ENCODE measurements around the gene GNG14. TPM values are rescaled to one million over a fixed set of nuclear protein-coding genes. Genes with fewer than 3 reads are reported as not detected.
A peak's percentile ranks its signal among the peaks of the same experiment; 100 is the strongest.
"Not testable (repeated sequence)": the region's sequence is repeated elsewhere in the genome, so short reads cannot be mapped to it uniquely, and the experiment has no call there.

The GNG14 gene
- total and polyA plus RNA-seq, 4 donors: not detected

DNA sequence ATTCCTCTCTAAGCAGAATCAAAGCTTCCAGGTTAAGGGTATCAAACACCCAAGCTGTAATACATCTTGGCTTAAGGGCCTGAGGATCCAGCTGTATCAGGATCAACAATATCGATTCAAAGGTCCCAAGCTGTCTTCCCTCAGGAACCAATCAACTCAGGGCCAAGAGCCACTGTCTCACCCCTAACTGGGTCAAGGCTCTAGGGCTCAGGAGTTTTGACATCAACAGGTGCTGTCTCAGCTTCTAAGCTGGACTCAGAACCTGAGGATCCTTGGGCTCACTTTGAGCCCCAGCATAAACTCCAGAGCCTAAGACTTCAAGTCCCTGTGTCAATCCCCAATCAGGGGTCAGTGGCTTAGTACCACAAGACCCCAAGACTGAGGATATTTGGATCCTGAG is 7.7 kb downstream of the GNG14 start:
- Histone ChIP-seq H3K9me3 (ENCODE audit: control insufficient read depth, low read length) (no peaks in the 10 kb centered on the region), H3K36me3 (ENCODE audit: control insufficient read depth in 1 of 2, insufficient read depth in 2 of 2, low read length in 1 of 2) (no peaks in the 10 kb centered on the region), H3K4me3 (ENCODE audit: low read length in 2 of 2) (no peak overlapping the region), H3K27ac (ENCODE audit: low read depth in 1 of 2, low read length in 2 of 2) (no peak overlapping the region), H3K27me3 (ENCODE audit: control insufficient read depth in 1 of 2, insufficient read depth in 2 of 2, low read length in 1 of 2) (no peaks in the 10 kb centered on the region), H3K4me1 (ENCODE audit: control insufficient read depth in 1 of 2, insufficient read depth in 2 of 2, low read length in 2 of 2) (no peaks in the 10 kb centered on the region)
- intact Hi-C loops (cut with DNase I): no loop called here
- WGBS, 2 donors: 88 to 90% methylated on average over 1 of the region's 1 CpG
- ATAC-seq (ENCODE audit: low FRiP score) (no peak), DNase-seq (no peak)

GRCh38 chr19:12695997-12696365 is 8.2 kb downstream of the GNG14 start:
- no peaks in the 10 kb centered on the region for H3K36me3 ChIP-seq (ENCODE audit: control insufficient read depth in 1 of 2, insufficient read depth in 2 of 2, low read length in 1 of 2)
- no peaks in the 10 kb centered on the region for H3K9me3 ChIP-seq (ENCODE audit: control insufficient read depth, low read length)
- intact Hi-C loops (cut with DNase I): no loop called here
- no peak overlapping the region for H3K27ac ChIP-seq (ENCODE audit: low read depth in 1 of 2, low read length in 2 of 2)
- peak overlapping the region; percentile 65 to 74 for H3K4me3 ChIP-seq (ENCODE audit: low read length in 2 of 2)
- no peaks in the 10 kb centered on the region for H3K27me3 ChIP-seq (ENCODE audit: control insufficient read depth in 1 of 2, insufficient read depth in 2 of 2, low read length in 1 of 2)
- 2 to 3% methylated on average over 35 to 36 of the region's 36 CpGs for WGBS, 2 donors
- H3K4me1 ChIP-seq (ENCODE audit: control insufficient read depth in 1 of 2, insufficient read depth in 2 of 2, low read length in 2 of 2): no peaks in the 10 kb centered on the region
- DNase-seq: no peak
- no peak for ATAC-seq (ENCODE audit: low FRiP score)

DNA sequence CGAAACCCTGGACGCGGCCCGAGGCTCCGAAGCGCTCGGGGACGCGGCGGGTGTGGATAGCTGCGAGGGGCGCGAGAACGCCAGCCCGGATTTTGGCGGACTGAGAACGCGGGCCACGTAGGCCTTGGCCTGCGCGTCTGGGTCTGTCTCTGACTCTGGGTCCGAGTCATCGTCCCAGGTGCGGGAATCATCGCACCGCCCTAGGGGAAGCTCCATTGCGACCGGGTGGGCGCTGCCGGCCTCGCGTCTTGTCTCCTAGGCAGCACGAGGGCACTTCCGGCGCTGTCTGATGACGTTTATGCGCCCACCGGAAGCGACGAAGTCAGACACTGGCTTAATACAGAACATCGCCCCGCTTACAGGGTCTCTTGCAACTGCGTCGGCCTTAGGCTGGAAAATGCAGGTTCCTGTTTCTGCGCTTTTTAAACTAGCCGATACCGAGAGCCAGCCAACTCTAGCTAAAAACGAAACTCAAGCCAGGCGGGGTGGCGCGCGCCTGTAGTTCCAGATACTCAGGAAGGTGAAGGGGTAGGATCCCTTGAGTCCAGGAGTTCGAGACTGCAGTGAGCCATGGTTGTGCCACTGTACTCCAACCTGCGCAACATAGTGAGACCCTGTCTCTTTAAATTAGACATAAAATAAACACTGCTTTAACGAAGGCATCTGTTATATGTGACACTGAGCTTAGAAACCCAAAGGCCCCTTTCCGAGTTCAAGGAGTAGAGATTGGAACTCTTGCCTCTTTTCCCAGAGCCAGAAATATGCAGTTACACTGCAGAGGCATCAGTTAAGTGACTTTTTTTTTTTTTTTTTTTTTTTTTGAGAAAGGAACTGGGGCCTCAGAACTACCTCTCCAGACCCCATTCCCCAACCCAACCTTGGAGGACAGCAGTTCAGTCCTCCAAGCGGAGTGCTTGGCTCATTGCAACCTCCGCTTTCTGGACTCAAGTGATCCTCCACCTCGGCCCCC is 8.9 kb downstream of the GNG14 start, which contains the start of gene FBXW9:
Gene FBXW9 (minus strand): TSS at position 266 of the 970 bp plus-strand sequence. CDS start 50 bp downstream, at position 216.
- DNase-seq: peak; percentile 97 to 99
- ATAC-seq (ENCODE audit: low FRiP score): peak; percentile 94
- Histone ChIP-seq H3K27ac (ENCODE audit: low read depth in 1 of 2, low read length in 2 of 2) (peak within 1 kb of the TSS in 1 of 2 donors; percentile 82), H3K9me3 (ENCODE audit: control insufficient read depth, low read length) (no peaks in the 10 kb centered on the region), H3K27me3 (ENCODE audit: control insufficient read depth in 1 of 2, insufficient read depth in 2 of 2, low read length in 1 of 2) (no peaks in the 10 kb centered on the region), H3K4me3 (ENCODE audit: low read length in 2 of 2) (peak within 1 kb of the TSS; percentile 65 to 74), H3K4me1 (ENCODE audit: control insufficient read depth in 1 of 2, insufficient read depth in 2 of 2, low read length in 2 of 2) (no peaks in the 10 kb centered on the region), H3K36me3 (ENCODE audit: control insufficient read depth in 1 of 2, insufficient read depth in 2 of 2, low read length in 1 of 2) (no peaks in the 10 kb centered on the region)
- 6% methylated on average over 59 of the region's 59 CpGs for WGBS, 2 donors
- intact Hi-C loops (cut with DNase I): no loop called here

- H3K4me1 ChIP-seq (ENCODE audit: control insufficient read depth in 1 of 2, insufficient read depth in 2 of 2, low read length in 2 of 2); H3K27ac ChIP-seq (ENCODE audit: low read depth in 1 of 2, low read length in 2 of 2); ATAC-seq (ENCODE audit: low FRiP score); H3K27me3 ChIP-seq (ENCODE audit: control insufficient read depth in 1 of 2, insufficient read depth in 2 of 2, low read length in 1 of 2); DNase-seq; H3K4me3 ChIP-seq (ENCODE audit: low read length in 2 of 2); H3K36me3 ChIP-seq (ENCODE audit: control insufficient read depth in 1 of 2, insufficient read depth in 2 of 2, low read length in 1 of 2); H3K9me3 ChIP-seq (ENCODE audit: control insufficient read depth, low read length); intact Hi-C loops (cut with DNase I): not testable (repeated sequence)
- 96 to 97% methylated on average over 22 of the region's 22 CpGs for WGBS, 2 donors
Observed at GRCh38 chr19:12697425-12697824, 9.6 kb downstream of the GNG14 start.

GRCh38 chr19:12698138-12698537 is 10.3 kb downstream of the GNG14 start:
- Histone ChIP-seq H3K4me3 (ENCODE audit: low read length in 2 of 2) (no peak overlapping the region), H3K36me3 (ENCODE audit: control insufficient read depth in 1 of 2, insufficient read depth in 2 of 2, low read length in 1 of 2) (peaks cover 0 to 2% of the 10 kb centered on the region in 2 donors), H3K4me1 (ENCODE audit: control insufficient read depth in 1 of 2, insufficient read depth in 2 of 2, low read length in 2 of 2) (no peaks in the 10 kb centered on the region), H3K9me3 (ENCODE audit: control insufficient read depth, low read length) (no peaks in the 10 kb centered on the region), H3K27ac (ENCODE audit: low read depth in 1 of 2, low read length in 2 of 2) (no peak overlapping the region), H3K27me3 (ENCODE audit: control insufficient read depth in 1 of 2, insufficient read depth in 2 of 2, low read length in 1 of 2) (no peaks in the 10 kb centered on the region)
- no peak for ATAC-seq (ENCODE audit: low FRiP score)
- WGBS, 2 donors: 79 to 81% methylated on average over 6 of the region's 6 CpGs
- intact Hi-C loops (cut with DNase I): no loop called here
- no peak for DNase-seq

DNA sequence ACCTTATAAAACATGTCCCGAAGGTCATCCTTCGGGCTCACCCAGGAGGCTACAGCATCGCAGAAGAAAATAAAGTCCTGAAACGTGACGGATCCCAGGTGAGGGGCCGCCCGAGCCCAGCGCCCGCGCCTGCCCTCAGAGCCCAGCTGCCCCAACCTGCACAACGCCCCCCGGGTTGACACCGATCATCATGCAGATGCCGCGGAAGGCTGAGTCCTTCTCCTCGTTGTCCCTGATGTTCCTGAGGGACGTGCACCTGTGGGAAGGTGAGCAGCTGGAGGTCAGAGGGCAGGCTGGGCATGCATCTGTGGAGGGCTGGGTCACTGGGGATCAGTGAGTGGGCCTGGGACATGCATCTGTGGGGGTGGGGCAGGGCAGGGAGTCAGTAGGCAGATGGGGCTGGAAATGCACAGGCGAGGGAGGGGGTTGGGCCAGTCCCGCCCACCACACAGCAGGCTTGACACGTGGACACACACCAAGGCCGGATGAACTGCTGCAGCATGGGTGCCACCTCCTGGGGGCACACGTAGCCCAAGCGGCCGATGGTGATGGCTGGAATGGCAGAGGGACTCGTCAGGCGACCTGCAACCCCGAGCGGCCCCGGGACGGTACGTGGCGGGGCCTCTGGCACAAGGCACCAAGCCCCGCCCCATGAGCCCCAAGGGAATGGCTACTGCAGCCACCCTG is 13.9 kb downstream of the GNG14 start:
- Histone ChIP-seq H3K36me3 (ENCODE audit: control insufficient read depth in 1 of 2, insufficient read depth in 2 of 2, low read length in 1 of 2) (peaks cover 0 to 12% of the 10 kb centered on the region in 2 donors), H3K4me1 (ENCODE audit: control insufficient read depth in 1 of 2, insufficient read depth in 2 of 2, low read length in 2 of 2) (no peaks in the 10 kb centered on the region), H3K27ac (ENCODE audit: low read depth in 1 of 2, low read length in 2 of 2) (no peak overlapping the region), H3K27me3 (ENCODE audit: control insufficient read depth in 1 of 2, insufficient read depth in 2 of 2, low read length in 1 of 2) (no peaks in the 10 kb centered on the region), H3K4me3 (ENCODE audit: low read length in 2 of 2) (no peak overlapping the region), H3K9me3 (ENCODE audit: control insufficient read depth, low read length) (no peaks in the 10 kb centered on the region)
- ATAC-seq (ENCODE audit: low FRiP score) (no peak), DNase-seq (no peak)
- WGBS, 2 donors: 86 to 87% methylated on average over 33 of the region's 33 CpGs
- intact Hi-C loops (cut with DNase I): no loop called here

GRCh38 chr19:12703046-12703445 is 15.2 kb downstream of the GNG14 start:
- H3K4me1 ChIP-seq (ENCODE audit: control insufficient read depth in 1 of 2, insufficient read depth in 2 of 2, low read length in 2 of 2): no peaks in the 10 kb centered on the region
- H3K4me3 ChIP-seq (ENCODE audit: low read length in 2 of 2): no peak overlapping the region
- H3K27me3 ChIP-seq (ENCODE audit: control insufficient read depth in 1 of 2, insufficient read depth in 2 of 2, low read length in 1 of 2): no peaks in the 10 kb centered on the region
- intact Hi-C loops (cut with DNase I): no loop called here
- no peak overlapping the region for H3K27ac ChIP-seq (ENCODE audit: low read depth in 1 of 2, low read length in 2 of 2)
- H3K9me3 ChIP-seq (ENCODE audit: control insufficient read depth, low read length): no peaks in the 10 kb centered on the region
- peaks cover 0 to 12% of the 10 kb centered on the region in 2 donors for H3K36me3 ChIP-seq (ENCODE audit: control insufficient read depth in 1 of 2, insufficient read depth in 2 of 2, low read length in 1 of 2)
- no peak for ATAC-seq (ENCODE audit: low FRiP score)
- DNase-seq: no peak
- 47 to 51% methylated on average over 9 of the region's 9 CpGs for WGBS, 2 donors

DNA sequence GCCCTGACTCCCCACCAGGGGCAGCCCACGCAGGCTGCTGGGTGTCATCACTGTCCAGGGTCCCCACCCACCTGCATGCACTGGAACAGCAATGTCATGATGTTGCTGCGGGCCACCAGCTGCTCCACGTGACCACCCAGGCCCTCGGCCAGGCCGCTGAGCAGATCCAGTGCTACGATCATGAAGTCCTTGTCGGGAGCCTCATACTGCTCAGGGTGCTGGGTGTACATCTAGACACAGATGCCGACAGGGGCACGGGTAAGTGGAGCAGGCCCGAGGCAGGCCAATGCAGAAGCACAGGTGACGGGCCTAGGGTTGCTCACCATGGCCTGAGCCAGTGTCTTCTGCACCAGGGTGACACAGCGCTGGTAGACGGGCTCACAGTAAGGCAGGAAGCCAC is 17.4 kb downstream of the GNG14 start:
- no peaks in the 10 kb centered on the region for H3K4me1 ChIP-seq (ENCODE audit: control insufficient read depth in 1 of 2, insufficient read depth in 2 of 2, low read length in 2 of 2)
- no peak overlapping the region for H3K4me3 ChIP-seq (ENCODE audit: low read length in 2 of 2)
- ATAC-seq (ENCODE audit: low FRiP score) (no peak), DNase-seq (no peak)
- peaks cover 0 to 12% of the 10 kb centered on the region in 2 donors for H3K36me3 ChIP-seq (ENCODE audit: control insufficient read depth in 1 of 2, insufficient read depth in 2 of 2, low read length in 1 of 2)
- 90 to 92% methylated on average over 13 of the region's 13 CpGs for WGBS, 2 donors
- H3K9me3 ChIP-seq (ENCODE audit: control insufficient read depth, low read length): no peaks in the 10 kb centered on the region
- no peaks in the 10 kb centered on the region for H3K27me3 ChIP-seq (ENCODE audit: control insufficient read depth in 1 of 2, insufficient read depth in 2 of 2, low read length in 1 of 2)
- no peak overlapping the region for H3K27ac ChIP-seq (ENCODE audit: low read depth in 1 of 2, low read length in 2 of 2)
- intact Hi-C loops (cut with DNase I): no loop called here

Data from aorta (tissue), 5 donors.